Activated CD4-positive, alpha-beta T cell treated with anti-CD3 and anti-CD28 coated beads for 36 hours (primary cell): ENCODE measurements around the gene NAT9. TPM values are rescaled to one million over a fixed set of nuclear protein-coding genes. Genes with fewer than 3 reads are reported as not detected.

Experiments
- ATAC-seq: fragments of 200-7000 bp; cut with Tn5 transposase; one replicate; pipeline ENCODE4 v1.10.0; 2021; ENCODE audit warnings: mild to moderate bottlenecking, moderate library complexity
- CTCF ChIA-PET: fragments of 350-600 bp; sonication (Branson Sonifier 250); formaldehyde crosslinking; loops from one replicate; lab custom pipeline; 2021; ENCODE audit warnings: antibody characterized with exemption; lab: Charles Lee
- POLR2A ChIA-PET: fragments of 350-600 bp; sonication (Branson Sonifier 250); formaldehyde crosslinking; loops from one replicate; lab custom pipeline; 2021; ENCODE audit warnings: antibody characterized with exemption, inconsistent platforms; lab: Charles Lee
- DNase-seq: peaks from one replicate; pipeline ENCODE4 v3.0.0-alpha.2; 2020
- H3K27ac Mint-ChIP-seq: one replicate; pipeline ENCODE4 v1.8.0; 2021; ENCODE audit warnings: mixed read lengths
- H3K27me3 Mint-ChIP-seq: one replicate; pipeline ENCODE4 v1.8.0; 2021; ENCODE audit warnings: mixed read lengths
- H3K36me3 Mint-ChIP-seq: one replicate; pipeline ENCODE4 v1.8.0; 2021; ENCODE audit warnings: low read depth, mixed read lengths
- H3K4me1 Mint-ChIP-seq: one replicate; pipeline ENCODE4 v1.8.0; 2021; ENCODE audit warnings: mixed read lengths
- H3K4me3 Mint-ChIP-seq: one replicate; pipeline ENCODE4 v1.8.0; 2021; ENCODE audit warnings: mild to moderate bottlenecking, moderate library complexity, mixed read lengths
- H3K9me3 Mint-ChIP-seq: one replicate; pipeline ENCODE4 v1.8.0; 2021; ENCODE audit warnings: low read depth, mixed read lengths
- intact Hi-C, 2 experiments: fragments of 100-400 bp; cut with DNase I in 1 of 2; cut with micrococcal nuclease in 1 of 2; formaldehyde crosslinking; loops; one replicate each; pipeline versions ENCODE4 v1.14.2 to v1.15.1; 2022 to 2024; cut with DNase I, micrococcal nuclease
- total RNA-seq, 2 experiments: library from RNA; stranded (reverse); gene quantifications; one replicate each; pipeline ENCODE4 v1.2.3, GENCODE V29; 2021

Gene NAT9
- total RNA-seq, 2 experiments from 2014 or later, result 23.7 to 39.6 TPM

DNA sequence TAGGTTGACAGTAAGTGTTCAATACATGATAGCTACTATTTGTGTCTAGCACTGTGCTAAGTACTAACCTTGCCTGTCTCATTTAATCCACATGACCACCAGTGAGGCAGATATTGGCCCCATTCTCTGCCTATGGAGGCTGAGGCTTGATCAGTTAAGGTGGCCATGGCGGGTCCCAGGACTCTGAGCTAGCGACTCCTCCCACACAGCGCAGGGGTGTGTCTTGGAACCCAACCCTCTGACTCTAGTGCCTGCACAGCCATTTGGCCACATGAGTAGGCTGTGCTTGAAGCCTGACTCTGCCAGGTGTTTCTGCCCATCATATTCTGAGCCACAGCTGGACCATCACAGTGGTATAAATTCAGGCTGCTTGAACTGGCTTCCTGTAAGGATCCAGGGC lies 21.3 kb downstream of the NAT9 start:
- CTCF ChIA-PET, result interaction anchor here (1.2 to 8.2 kb wide), 6 partner anchors 8 to 97 kb away, joined by 3 to 82 read pairs (median 12); partner anchors contain the start of gene NHERF1
- intact Hi-C loops, result no loop called here
- peaks cover 36% of the 10 kb centered on the region for H3K36me3 Mint-ChIP-seq
- POLR2A ChIA-PET, result no interaction called here
- H3K4me3 Mint-ChIP-seq, result no peak overlapping the region
- no peaks in the 10 kb centered on the region for H3K27me3 Mint-ChIP-seq
- DNase-seq, result peak; percentile 46
- H3K4me1 Mint-ChIP-seq, result peaks cover 84% of the 10 kb centered on the region
- H3K27ac Mint-ChIP-seq, result peak overlapping the region; percentile 47
- ATAC-seq, result no peak
- H3K9me3 Mint-ChIP-seq, result no peaks in the 10 kb centered on the region

DNA sequence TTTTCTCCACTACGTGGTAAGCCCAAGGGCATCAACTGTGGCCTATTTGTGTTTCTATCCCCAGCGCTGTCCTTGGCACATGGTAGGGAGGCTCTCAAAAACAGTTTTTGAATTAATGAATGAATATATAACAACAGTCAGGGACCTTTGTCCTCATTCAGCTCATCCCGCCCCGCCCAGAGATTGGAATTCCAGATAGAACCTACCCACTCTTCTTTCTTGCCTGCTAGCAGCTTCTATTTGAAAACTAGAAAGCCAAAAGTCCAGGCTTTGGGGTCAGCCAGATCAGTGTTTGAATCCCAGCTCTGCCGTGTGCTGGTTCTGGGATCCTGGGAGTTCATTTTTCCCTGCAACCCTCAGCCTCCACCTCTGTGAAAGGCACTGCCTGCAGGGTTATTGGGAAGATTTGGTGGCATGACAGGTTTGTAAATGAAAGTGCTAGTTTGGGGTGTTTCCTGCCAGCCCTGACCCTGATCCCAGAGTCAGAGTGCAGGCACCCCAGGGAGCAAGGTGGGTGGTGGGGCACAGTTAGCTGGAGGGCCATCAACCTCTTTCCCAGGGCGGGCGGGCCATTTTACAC lies 23.2 kb downstream of the NAT9 start:
- Mint-ChIP-seq H3K4me3 (peak overlapping the region; percentile 98), H3K27ac (peak overlapping the region; percentile 90), H3K27me3 (no peaks in the 10 kb centered on the region), H3K4me1 (peaks cover 65% of the 10 kb centered on the region), H3K36me3 (peaks cover 40% of the 10 kb centered on the region), H3K9me3 (no peaks in the 10 kb centered on the region)
- POLR2A ChIA-PET, result interaction anchor here (0.7 kb wide), 1 partner anchor 9 kb away, joined by 3 read pairs; no protein-coding TSS in a partner anchor
- CTCF ChIA-PET, result interaction anchor here (0.6 to 2.2 kb wide), 6 partner anchors 11 to 995 kb away, joined by 3 to 11 read pairs (median 4); no protein-coding TSS in a partner anchor
- DNase-seq, result no peak
- no peak for ATAC-seq
- intact Hi-C loops, result no loop called here

DNA sequence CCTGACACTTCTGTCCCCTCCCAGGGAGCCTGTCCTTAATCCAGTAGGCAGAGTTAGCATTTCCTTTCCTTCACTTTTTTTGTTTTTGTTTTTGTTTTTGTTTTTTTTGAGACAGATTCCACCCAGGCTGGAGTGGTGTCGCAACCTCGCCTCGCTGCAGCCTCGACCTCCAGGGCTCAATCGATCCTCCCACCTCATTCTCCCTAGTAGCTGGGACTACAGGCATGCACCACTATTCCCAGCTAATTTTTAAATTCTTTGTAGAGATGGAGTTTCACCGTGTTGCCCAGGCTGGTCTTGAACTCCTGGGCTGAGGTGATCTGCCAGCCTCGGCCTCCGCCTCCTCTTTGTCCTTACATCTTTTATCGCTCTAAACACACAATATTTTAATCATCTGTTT lies 23.7 kb downstream of the NAT9 start:
- peaks cover 40% of the 10 kb centered on the region for H3K36me3 Mint-ChIP-seq
- ATAC-seq (no peak), DNase-seq (no peak)
- peak overlapping the region; percentile 90 for H3K27ac Mint-ChIP-seq
- POLR2A ChIA-PET, result interaction anchor here (0.7 kb wide), 1 partner anchor 9 kb away, joined by 3 read pairs; no protein-coding TSS in a partner anchor
- H3K4me1 Mint-ChIP-seq, result peaks cover 64% of the 10 kb centered on the region
- no peaks in the 10 kb centered on the region for H3K27me3 Mint-ChIP-seq
- intact Hi-C loops, result no loop called here
- H3K4me3 Mint-ChIP-seq, result peak overlapping the region; percentile 98
- CTCF ChIA-PET, result interaction anchor here (1.2 to 2.0 kb wide), 6 partner anchors 10 to 121 kb away, joined by 4 to 11 read pairs (median 6); partner anchors contain the start of gene FDXR
- H3K9me3 Mint-ChIP-seq, result no peaks in the 10 kb centered on the region

DNA sequence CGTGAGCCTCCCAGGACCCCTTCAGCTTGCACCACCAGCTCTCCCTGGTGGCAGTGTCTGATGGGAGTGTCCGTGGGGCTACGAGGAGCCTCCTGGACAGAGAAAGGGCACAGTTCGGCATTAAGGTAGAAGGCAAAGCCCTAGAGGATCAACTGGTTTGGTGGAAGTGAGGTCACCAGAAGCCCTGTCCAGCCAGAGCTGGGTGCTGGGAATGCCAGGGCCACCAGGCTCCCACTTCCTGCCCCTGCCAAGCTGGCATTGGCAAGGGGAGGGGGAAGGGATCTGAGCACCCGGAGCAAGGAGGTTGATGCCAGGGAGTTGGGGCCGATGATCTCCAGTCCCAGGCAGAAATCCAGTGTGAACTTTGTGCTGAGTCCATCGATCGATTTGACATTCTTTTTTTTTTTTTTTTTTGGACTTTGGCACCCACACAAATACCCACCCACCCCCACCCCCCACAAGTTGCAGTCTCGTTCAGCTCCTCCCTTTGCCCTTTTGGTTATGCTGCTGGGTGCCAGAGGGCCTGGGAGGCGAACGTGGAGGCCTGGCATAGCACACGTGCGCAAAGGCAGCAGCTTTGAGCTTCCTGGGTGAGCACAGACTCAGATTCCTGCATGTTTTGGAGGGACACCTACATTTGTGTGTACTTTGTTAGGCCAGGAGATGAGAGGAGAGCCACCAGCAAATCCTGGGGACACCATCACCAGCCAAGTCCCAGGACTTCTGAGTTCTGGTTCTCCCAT lies 25.6 kb downstream of the NAT9 start:
- peaks cover 40% of the 10 kb centered on the region for H3K36me3 Mint-ChIP-seq
- no peak for ATAC-seq
- POLR2A ChIA-PET, result no interaction called here

DNA sequence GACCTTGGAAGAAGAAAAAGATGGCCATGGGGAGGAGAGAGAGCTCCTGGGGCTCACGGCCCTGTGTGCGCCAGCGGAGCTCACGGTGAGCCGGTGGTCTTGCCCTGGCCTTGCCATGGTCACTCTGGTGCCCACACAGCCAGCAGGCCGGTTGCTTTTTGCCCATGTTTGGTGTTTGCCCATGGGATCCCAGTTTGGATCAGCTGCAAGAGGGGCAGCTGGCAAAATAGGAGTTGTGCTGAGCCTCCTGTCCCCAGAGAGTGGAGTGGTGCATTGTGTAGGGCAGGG lies 26.2 kb downstream of the NAT9 start:
- Mint-ChIP-seq H3K4me3 (peak overlapping the region; percentile 98), H3K36me3 (peaks cover 40% of the 10 kb centered on the region), H3K27me3 (no peaks in the 10 kb centered on the region), H3K9me3 (no peaks in the 10 kb centered on the region), H3K27ac (peak overlapping the region; percentile 91), H3K4me1 (peaks cover 55% of the 10 kb centered on the region)
- no peak for ATAC-seq
- no peak for DNase-seq
- intact Hi-C loops, result loop anchor here in 1 of 2 experiments (1.0 kb wide), 1 partner anchor 8 kb away; no protein-coding TSS in a partner anchor
- ChIA-PET POLR2A (no interaction called here), CTCF (interaction anchor here (0.8 to 6.7 kb wide), 10 partner anchors 7 to 184 kb away, joined by 3 to 82 read pairs (median 6); partner anchors contain the start of gene RAB37)

More for the DNA sequence above, 25.6 kb downstream of the NAT9 start:
- CTCF ChIA-PET, result interaction anchor here (0.5 to 6.7 kb wide), 14 partner anchors 7 to 470 kb away, joined by 3 to 82 read pairs (median 6); partner anchors contain the start of genes NAT9 and RAB37
- Mint-ChIP-seq H3K4me1 (peaks cover 60% of the 10 kb centered on the region), H3K4me3 (peak overlapping the region; percentile 98), H3K27ac (peak overlapping the region; percentile 91), H3K9me3 (no peaks in the 10 kb centered on the region), H3K27me3 (no peaks in the 10 kb centered on the region)
- peak; percentile 57 for DNase-seq
- intact Hi-C loops, result loop anchor here in 1 of 2 experiments (1.0 kb wide), 1 partner anchor 8 kb away; no protein-coding TSS in a partner anchor

DNA sequence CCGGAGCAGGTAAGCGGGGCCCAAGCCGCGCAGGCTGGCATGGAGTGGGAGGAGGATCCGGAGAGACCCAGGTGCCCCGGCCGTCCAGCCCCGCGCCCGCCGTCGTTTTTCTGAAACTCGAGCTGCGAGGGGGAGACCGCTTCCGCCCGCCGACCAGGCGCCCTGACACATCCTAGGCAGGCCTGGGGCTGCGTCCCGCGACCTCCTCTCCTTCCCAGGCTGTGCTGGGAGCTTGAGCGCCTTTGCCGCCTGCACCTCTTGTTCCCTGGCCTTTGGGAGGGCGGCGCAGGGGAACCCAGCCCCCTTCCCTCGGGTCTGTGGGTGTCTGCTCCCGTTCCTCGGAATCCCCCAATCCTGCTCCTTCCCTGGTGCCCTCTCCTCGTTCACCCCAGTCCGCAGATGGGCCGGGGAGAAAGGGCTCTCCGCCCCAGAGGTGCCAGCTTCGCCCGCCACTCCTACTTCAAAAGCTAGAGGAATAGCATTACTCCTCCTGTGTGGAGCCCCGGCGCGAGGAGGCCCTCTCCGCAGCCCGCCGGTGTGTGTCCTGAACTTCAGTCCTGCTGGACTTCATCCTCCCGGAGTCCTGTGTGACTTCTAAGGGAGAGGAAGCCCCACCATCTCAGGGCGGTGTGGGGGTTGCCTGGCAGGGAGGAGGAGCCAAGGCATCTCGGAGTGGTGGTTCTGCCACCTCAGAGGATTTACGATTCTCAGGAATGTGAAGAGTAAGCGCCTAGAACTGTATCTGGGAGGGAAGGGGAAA lies 26.7 kb downstream of the NAT9 start:
- H3K36me3 Mint-ChIP-seq, result peaks cover 37% of the 10 kb centered on the region
- intact Hi-C loops, result loop anchor here in 1 of 2 experiments (1.0 to 5.0 kb wide), 2 partner anchors 9 to 433 kb away; partner anchors contain the start of gene SUMO2

DNA sequence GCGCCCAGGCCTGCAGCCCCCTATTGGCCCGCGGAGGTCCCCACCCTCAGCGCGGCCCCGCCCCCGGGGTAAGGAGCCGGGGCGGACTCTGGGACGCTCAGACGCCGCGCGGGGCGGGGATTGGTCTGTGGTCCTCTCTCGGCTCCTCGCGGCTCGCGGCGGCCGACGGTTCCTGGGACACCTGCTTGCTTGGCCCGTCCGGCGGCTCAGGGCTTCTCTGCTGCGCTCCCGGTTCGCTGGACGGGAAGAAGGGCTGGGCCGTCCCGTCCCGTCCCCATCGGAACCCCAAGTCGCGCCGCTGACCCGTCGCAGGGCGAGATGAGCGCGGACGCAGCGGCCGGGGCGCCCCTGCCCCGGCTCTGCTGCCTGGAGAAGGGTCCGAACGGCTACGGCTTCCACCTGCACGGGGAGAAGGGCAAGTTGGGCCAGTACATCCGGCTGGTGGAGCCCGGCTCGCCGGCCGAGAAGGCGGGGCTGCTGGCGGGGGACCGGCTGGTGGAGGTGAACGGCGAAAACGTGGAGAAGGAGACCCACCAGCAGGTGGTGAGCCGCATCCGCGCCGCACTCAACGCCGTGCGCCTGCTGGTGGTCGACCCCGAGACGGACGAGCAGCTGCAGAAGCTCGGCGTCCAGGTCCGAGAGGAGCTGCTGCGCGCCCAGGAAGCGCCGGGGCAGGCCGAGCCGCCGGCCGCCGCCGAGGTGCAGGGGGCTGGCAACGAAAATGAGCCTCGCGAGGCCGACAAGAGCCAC lies 27.4 kb downstream of the NAT9 start, which contains the start of gene NHERF1:
TSS of gene NHERF1 (plus strand) at position 100 of the 750 bp plus-strand sequence. CDS start at position 319, 219 bp downstream.
- H3K9me3 Mint-ChIP-seq, result no peaks in the 10 kb centered on the region
- peak within 1 kb of the TSS; percentile 98 for H3K4me3 Mint-ChIP-seq
- DNase-seq (peak; percentile 97), ATAC-seq (peak; percentile 90)
- POLR2A ChIA-PET, result interaction anchor here (0.5 to 0.7 kb wide), 2 partner anchors 28 to 1386 kb away, joined by 3 to 4 read pairs; partner anchors contain the start of gene NAT9
- peaks cover 36% of the 10 kb centered on the region for H3K36me3 Mint-ChIP-seq
- H3K4me1 Mint-ChIP-seq, result peaks cover 56% of the 10 kb centered on the region
- intact Hi-C loops, result loop anchor here (1.0 to 5.0 kb wide), 6 partner anchors 28 to 545 kb away; partner anchors contain the start of genes NAT9 (in 2 of the 2), KCTD2 (in 1 of the 2), RPL38 (in 1 of the 2) and SUMO2 (in 1 of the 2)
- CTCF ChIA-PET, result interaction anchor here (0.6 to 6.7 kb wide), 8 partner anchors 9 to 343 kb away, joined by 3 to 82 read pairs (median 5); partner anchors contain the start of genes GRIN2C and RAB37
- H3K27ac Mint-ChIP-seq, result peak within 1 kb of the TSS; percentile 91
- H3K27me3 Mint-ChIP-seq, result no peaks in the 10 kb centered on the region

More for the DNA sequence above, 26.7 kb downstream of the NAT9 start:
- ChIA-PET POLR2A (interaction anchor here (0.5 to 0.7 kb wide), 2 partner anchors 27 to 1387 kb away, joined by 3 to 4 read pairs; partner anchors contain the start of gene NAT9), CTCF (interaction anchor here (0.6 to 6.7 kb wide), 13 partner anchors 8 to 342 kb away, joined by 3 to 82 read pairs (median 4); partner anchors contain the start of genes GRIN2C and RAB37)
- ATAC-seq (peak; percentile 2), DNase-seq (peak; percentile 76)
- peaks cover 55% of the 10 kb centered on the region for H3K4me1 Mint-ChIP-seq
- H3K4me3 Mint-ChIP-seq, result peak overlapping the region; percentile 98
- H3K9me3 Mint-ChIP-seq, result no peaks in the 10 kb centered on the region
- no peaks in the 10 kb centered on the region for H3K27me3 Mint-ChIP-seq
- peak overlapping the region; percentile 91 for H3K27ac Mint-ChIP-seq

DNA sequence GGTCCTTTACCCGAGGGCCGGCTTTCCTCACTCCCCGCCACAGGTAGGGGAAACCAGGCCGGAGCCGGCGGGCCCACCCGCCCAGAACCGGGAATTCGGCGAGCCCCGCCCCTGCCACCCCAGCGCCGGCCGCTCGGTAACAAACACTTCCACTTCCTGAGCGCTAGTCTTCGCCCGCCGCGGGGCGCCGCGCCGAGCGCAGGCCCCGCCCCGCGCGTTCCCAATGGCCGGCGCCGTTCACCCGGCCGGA lies 27.9 kb downstream of the NAT9 start:
- intact Hi-C loops, result loop anchor here (1.0 to 5.0 kb wide), 6 partner anchors 28 to 545 kb away; partner anchors contain the start of genes NAT9 (in 2 of the 2), KCTD2 (in 1 of the 2), RPL38 (in 1 of the 2) and SUMO2 (in 1 of the 2)
- peaks cover 31% of the 10 kb centered on the region for H3K36me3 Mint-ChIP-seq
- ChIA-PET POLR2A (no interaction called here), CTCF (interaction anchor here (4.3 to 6.7 kb wide), 4 partner anchors 9 to 114 kb away, joined by 31 to 93 read pairs (median 58); partner anchors contain the start of gene NAT9)
- H3K27ac Mint-ChIP-seq, result no peak overlapping the region
- H3K27me3 Mint-ChIP-seq, result no peaks in the 10 kb centered on the region
- peak overlapping the region; percentile 66 for H3K4me3 Mint-ChIP-seq
- H3K4me1 Mint-ChIP-seq, result peaks cover 56% of the 10 kb centered on the region
- DNase-seq, result no peak
- no peak for ATAC-seq
- no peaks in the 10 kb centered on the region for H3K9me3 Mint-ChIP-seq

DNA sequence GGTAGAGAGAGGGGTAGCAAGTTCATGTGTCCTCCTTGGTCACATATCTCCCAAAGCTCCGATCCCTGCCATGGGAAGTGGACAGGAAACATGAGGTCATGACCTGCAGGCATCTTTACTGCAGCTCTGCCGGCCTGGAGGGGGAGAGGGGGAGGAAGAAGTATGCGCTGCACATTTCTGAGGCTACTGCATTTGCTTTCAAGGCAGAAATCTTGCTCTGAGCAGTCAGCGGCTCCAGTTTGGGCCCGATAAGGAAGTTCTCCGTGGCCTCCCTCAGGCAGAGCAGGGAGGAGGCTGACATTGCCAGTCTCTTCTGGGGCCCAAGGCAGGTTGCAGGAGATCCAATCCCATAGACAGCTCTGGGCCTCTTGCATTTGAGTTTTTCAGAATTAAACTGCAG lies 29.2 kb downstream of the NAT9 start:
- no peak for ATAC-seq
- H3K4me1 Mint-ChIP-seq, result peaks cover 56% of the 10 kb centered on the region
- POLR2A ChIA-PET, result interaction anchor here (0.6 to 0.7 kb wide), 2 partner anchors 9 to 455 kb away, joined by 3 read pairs; no protein-coding TSS in a partner anchor
- no peak for DNase-seq
- CTCF ChIA-PET, result interaction anchor here (0.8 to 6.7 kb wide), 9 partner anchors 10 to 119 kb away, joined by 3 to 93 read pairs (median 31); partner anchors contain the start of genes NAT9 and RAB37
- H3K4me3 Mint-ChIP-seq, result peak overlapping the region; percentile 66
- H3K36me3 Mint-ChIP-seq, result peaks cover 20% of the 10 kb centered on the region
- no peaks in the 10 kb centered on the region for H3K27me3 Mint-ChIP-seq
- intact Hi-C loops, result loop anchor here in 1 of 2 experiments (5.0 kb wide), 1 partner anchor 435 kb away; the partner anchor contains the start of gene SUMO2
- peak overlapping the region; percentile 51 for H3K27ac Mint-ChIP-seq
- no peaks in the 10 kb centered on the region for H3K9me3 Mint-ChIP-seq
